ENCODE measurements around the gene SOCS6. TPM values are rescaled to one million over a fixed set of nuclear protein-coding genes. Genes with fewer than 3 reads are reported as not detected.

SOCS6 gene
- total and polyA plus RNA-seq, 2 of the 13 experiments (the other 11 are each of a cell fraction or from before 2014, with no cell fraction given): 18.6 to 38.3 TPM

GRCh38 chr18:70333757-70334156 is 44.9 kb downstream of the SOCS6 start (continued):
- TF ChIP-seq, protein P1, sequence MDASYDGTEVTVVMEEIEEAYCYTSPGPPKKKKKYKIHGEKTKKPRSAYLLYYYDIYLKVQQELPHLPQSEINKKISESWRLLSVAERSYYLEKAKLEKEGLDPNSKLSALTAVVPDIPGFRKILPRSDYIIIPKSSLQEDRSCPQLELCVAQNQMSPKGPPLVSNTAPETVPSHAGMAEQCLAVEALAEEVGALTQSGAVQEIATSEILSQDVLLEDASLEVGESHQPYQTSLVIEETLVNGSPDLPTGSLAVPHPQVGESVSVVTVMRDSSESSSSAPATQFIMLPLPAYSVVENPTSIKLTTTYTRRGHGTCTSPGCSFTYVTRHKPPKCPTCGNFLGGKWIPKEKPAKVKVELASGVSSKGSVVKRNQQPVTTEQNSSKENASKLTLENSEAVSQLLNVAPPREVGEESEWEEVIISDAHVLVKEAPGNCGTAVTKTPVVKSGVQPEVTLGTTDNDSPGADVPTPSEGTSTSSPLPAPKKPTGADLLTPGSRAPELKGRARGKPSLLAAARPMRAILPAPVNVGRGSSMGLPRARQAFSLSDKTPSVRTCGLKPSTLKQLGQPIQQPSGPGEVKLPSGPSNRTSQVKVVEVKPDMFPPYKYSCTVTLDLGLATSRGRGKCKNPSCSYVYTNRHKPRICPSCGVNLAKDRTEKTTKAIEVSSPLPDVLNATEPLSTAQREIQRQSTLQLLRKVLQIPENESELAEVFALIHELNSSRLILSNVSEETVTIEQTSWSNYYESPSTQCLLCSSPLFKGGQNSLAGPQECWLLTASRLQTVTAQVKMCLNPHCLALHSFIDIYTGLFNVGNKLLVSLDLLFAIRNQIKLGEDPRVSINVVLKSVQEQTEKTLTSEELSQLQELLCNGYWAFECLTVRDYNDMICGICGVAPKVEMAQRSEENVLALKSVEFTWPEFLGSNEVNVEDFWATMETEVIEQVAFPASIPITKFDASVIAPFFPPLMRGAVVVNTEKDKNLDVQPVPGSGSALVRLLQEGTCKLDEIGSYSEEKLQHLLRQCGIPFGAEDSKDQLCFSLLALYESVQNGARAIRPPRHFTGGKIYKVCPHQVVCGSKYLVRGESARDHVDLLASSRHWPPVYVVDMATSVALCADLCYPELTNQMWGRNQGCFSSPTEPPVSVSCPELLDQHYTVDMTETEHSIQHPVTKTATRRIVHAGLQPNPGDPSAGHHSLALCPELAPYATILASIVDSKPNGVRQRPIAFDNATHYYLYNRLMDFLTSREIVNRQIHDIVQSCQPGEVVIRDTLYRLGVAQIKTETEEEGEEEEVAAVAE (CRISPR knock-in tag; IDR thresholded peaks at IDR 0.05; ENCODE audit: borderline replicate concordance): 0 out of 2 replicates have a peak, but pooled peaks have one; percentile 28
- no peak for TF ChIP-seq THYN1 (CRISPR knock-in tag; IDR thresholded peaks at IDR 0.05; ENCODE audit: borderline replicate concordance, low read depth)
- no peak for TF ChIP-seq ZNF274 (CRISPR knock-in tag; IDR thresholded peaks at IDR 0.05)
- TF ChIP-seq, protein P2, sequence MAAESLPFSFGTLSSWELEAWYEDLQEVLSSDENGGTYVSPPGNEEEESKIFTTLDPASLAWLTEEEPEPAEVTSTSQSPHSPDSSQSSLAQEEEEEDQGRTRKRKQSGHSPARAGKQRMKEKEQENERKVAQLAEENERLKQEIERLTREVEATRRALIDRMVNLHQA (CRISPR knock-in tag; IDR thresholded peaks at IDR 0.05): 0 out of 2 replicates have a peak, but pooled peaks have one; percentile 53
- TF ChIP-seq ZNF280D (CRISPR knock-in tag; IDR thresholded peaks at IDR 0.05): peak; percentile 64; the same call in 1 of the 2 replicates
- TF ChIP-seq ZFYVE20 (CRISPR knock-in tag; IDR thresholded peaks at IDR 0.05; ENCODE audit: borderline replicate concordance, low read depth): no peak
- TF ChIP-seq ZNF292 (CRISPR knock-in tag; IDR thresholded peaks at IDR 0.05; ENCODE audit: borderline replicate concordance, low read depth): peak; percentile 34; the same call in 1 of the 2 replicates
- peak; percentile 50; the same call in 1 of the 2 replicates for TF ChIP-seq ZBTB38 (CRISPR knock-in tag; IDR thresholded peaks at IDR 0.05)
- no peak for TF ChIP-seq MYC (CRISPR knock-in tag; IDR thresholded peaks at IDR 0.05; ENCODE audit: borderline replicate concordance)
- peak; percentile 45; the same call in 1 of the 2 replicates for TF ChIP-seq NR2F6 (IDR thresholded peaks at IDR 0.05)
- TF ChIP-seq NR2F6 (CRISPR knock-in tag; IDR thresholded peaks at IDR 0.05): peak; percentile 71
- no peak for TF ChIP-seq SAFB2 (CRISPR knock-in tag; IDR thresholded peaks at IDR 0.05; ENCODE audit: borderline replicate concordance, low read depth)
- TF ChIP-seq, protein P3, sequence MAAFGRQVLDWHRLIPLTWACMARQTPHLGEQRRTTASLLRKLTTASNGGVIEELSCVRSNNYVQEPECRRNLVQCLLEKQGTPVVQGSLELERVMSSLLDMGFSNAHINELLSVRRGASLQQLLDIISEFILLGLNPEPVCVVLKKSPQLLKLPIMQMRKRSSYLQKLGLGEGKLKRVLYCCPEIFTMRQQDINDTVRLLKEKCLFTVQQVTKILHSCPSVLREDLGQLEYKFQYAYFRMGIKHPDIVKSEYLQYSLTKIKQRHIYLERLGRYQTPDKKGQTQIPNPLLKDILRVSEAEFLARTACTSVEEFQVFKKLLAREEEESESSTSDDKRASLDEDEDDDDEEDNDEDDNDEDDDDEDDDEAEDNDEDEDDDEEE (CRISPR knock-in tag; IDR thresholded peaks at IDR 0.05): no peak
- 0 out of 2 replicates have a peak, but pooled peaks have one; percentile 38 for TF ChIP-seq KDM4B (CRISPR knock-in tag; IDR thresholded peaks at IDR 0.05)
- TF ChIP-seq ZNF367 (CRISPR knock-in tag; IDR thresholded peaks at IDR 0.05; ENCODE audit: borderline replicate concordance): no peak
- TF ChIP-seq, protein P4, sequence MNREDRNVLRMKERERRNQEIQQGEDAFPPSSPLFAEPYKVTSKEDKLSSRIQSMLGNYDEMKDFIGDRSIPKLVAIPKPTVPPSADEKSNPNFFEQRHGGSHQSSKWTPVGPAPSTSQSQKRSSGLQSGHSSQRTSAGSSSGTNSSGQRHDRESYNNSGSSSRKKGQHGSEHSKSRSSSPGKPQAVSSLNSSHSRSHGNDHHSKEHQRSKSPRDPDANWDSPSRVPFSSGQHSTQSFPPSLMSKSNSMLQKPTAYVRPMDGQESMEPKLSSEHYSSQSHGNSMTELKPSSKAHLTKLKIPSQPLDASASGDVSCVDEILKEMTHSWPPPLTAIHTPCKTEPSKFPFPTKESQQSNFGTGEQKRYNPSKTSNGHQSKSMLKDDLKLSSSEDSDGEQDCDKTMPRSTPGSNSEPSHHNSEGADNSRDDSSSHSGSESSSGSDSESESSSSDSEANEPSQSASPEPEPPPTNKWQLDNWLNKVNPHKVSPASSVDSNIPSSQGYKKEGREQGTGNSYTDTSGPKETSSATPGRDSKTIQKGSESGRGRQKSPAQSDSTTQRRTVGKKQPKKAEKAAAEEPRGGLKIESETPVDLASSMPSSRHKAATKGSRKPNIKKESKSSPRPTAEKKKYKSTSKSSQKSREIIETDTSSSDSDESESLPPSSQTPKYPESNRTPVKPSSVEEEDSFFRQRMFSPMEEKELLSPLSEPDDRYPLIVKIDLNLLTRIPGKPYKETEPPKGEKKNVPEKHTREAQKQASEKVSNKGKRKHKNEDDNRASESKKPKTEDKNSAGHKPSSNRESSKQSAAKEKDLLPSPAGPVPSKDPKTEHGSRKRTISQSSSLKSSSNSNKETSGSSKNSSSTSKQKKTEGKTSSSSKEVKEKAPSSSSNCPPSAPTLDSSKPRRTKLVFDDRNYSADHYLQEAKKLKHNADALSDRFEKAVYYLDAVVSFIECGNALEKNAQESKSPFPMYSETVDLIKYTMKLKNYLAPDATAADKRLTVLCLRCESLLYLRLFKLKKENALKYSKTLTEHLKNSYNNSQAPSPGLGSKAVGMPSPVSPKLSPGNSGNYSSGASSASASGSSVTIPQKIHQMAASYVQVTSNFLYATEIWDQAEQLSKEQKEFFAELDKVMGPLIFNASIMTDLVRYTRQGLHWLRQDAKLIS (CRISPR knock-in tag; IDR thresholded peaks at IDR 0.05): no peak
- TF ChIP-seq ZKSCAN1 (IDR thresholded peaks at IDR 0.05; ENCODE audit: low read length): no peak
- TF ChIP-seq SP2 (CRISPR knock-in tag; IDR thresholded peaks at IDR 0.05): no peak

All from HepG2 (cell line).